Measurements from ENCODE around the gene NPC1L1.

- TF ChIP-seq CTCF (IDR thresholded peaks at IDR 0.05; ENCODE audit: low read depth, low read length, poor library complexity, severe bottlenecking), result peak; percentile 100
- TF ChIP-seq EZH2phosphoT487 (IDR thresholded peaks at IDR 0.05; ENCODE audit: borderline replicate concordance, low read length), result no peak
These were observed 24.1 kb upstream of the NPC1L1 start for GRCh38 chr7:44565097-44565794.

All from DOHH2 (cell line).